ENCODE results near the gene TREX2.

Gene TREX2

GRCh38 chrX:153455571-153455970 is 9.7 kb upstream of the TREX2 start:
- no peak for DNase-seq (ENCODE audit: low spot score)

GRCh38 chrX:153454901-153455550 is 9.2 kb upstream of the TREX2 start:
- no peak for DNase-seq (ENCODE audit: low spot score)

GRCh38 chrX:153450949-153451277 is 5.1 kb upstream of the TREX2 start:
- DNase-seq (ENCODE audit: low spot score), result no peak

- no peak for DNase-seq (ENCODE audit: low spot score)
These were observed 4.5 kb upstream of the TREX2 start for GRCh38 chrX:153450114-153450948.

- no peak for DNase-seq (ENCODE audit: low spot score)
These were observed 3.7 kb upstream of the TREX2 start for GRCh38 chrX:153449368-153450113.

- DNase-seq (ENCODE audit: low spot score), result no peak
These were observed 2.9 kb upstream of the TREX2 start for GRCh38 chrX:153448556-153449367.

- no peak for DNase-seq (ENCODE audit: low spot score)
These were observed 1.7 kb upstream of the TREX2 start for GRCh38 chrX:153447581-153447960.

GRCh38 chrX:153446950-153447580 is 1.2 kb upstream of the TREX2 start:
- DNase-seq (ENCODE audit: low spot score), result no peak

GRCh38 chrX:153446636-153446936 is 730 bp upstream of the TREX2 start:
- no peak for DNase-seq (ENCODE audit: low spot score)

GRCh38 chrX:153445106-153445855 is 575 bp downstream of the TREX2 start:
- no peak for DNase-seq (ENCODE audit: low spot score)

- no peak for DNase-seq (ENCODE audit: low spot score)
These were observed 1.4 kb downstream of the TREX2 start for GRCh38 chrX:153444333-153445011.

GRCh38 chrX:153443476-153444332 is 2.2 kb downstream of the TREX2 start:
- DNase-seq (ENCODE audit: low spot score), result no peak

GRCh38 chrX:153442463-153442862 is 3.4 kb downstream of the TREX2 start:
- no peak for DNase-seq (ENCODE audit: low spot score)

- no peak for DNase-seq (ENCODE audit: low spot score)
These were observed 3.9 kb downstream of the TREX2 start for GRCh38 chrX:153441981-153442380.

- no peak for DNase-seq (ENCODE audit: low spot score)
These were observed 4.6 kb downstream of the TREX2 start for GRCh38 chrX:153441296-153441695.

GRCh38 chrX:153440556-153441135 is 5.2 kb downstream of the TREX2 start:
- DNase-seq (ENCODE audit: low spot score), result no peak

GRCh38 chrX:153439977-153440376 is 5.9 kb downstream of the TREX2 start:
- no peak for DNase-seq (ENCODE audit: low spot score)

- DNase-seq (ENCODE audit: low spot score), result no peak
These were observed 7.3 kb downstream of the TREX2 start for GRCh38 chrX:153438532-153438931.

- no peak for DNase-seq (ENCODE audit: low spot score)
These were observed 10.0 kb downstream of the TREX2 start for GRCh38 chrX:153435845-153436244.
